ENCODE results near the gene MRPL14. TPM values are rescaled to one million over a fixed set of nuclear protein-coding genes. Genes with fewer than 3 reads are reported as not detected.

The MRPL14 gene
- total RNA-seq, 1 donor from 2014 or later, result 36.1 TPM

DNA sequence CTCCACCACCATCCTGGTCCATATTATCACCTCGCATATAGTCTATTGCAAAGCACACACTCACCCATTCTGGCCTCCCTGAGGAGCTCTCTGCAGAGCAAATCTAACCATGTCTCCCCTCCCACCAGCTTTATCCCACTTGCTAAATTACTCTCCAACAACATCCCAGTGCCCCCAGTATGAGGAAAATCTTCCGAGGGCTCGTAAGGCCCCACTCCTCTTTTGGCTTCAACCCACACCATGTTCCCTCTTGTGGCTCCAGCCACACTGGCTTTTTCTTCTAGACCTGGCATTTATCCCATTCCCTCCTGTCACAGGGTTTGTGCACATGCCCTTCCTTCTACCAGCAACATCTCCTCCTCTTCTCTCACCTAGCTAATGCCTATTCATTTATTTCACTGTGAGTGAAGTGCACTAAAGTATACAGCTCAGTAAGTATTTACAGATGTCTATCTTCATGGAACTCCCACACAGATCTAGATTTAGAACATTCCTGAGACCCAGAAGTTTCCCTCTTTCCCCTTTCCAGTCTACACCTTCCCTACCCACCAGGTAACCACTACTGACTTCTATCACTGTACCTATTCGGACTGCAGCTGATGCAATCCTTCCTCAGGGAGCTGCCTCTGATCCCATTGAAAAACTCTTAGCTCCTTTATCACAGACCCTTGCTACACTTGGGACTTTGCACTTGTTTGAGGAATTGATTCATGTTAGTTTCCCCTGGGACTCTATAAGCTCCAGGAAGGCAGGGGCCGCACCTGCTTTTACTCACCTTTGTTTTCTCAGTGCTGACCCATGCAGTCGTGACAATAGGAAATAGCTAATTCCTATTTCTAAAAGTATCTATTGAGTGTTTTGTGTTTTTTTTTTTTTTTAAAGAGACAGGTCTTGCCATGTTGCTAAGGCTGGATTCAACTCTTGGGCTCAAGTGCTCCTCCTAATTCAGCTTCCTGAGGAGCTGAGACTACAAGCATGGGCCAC lies 15.5 kb downstream of the MRPL14 start:
- H3K4me3 ChIP-seq, result no peak overlapping the region
- H3K27ac ChIP-seq, result no peak overlapping the region
- H3K9me3 ChIP-seq, result no peaks in the 10 kb centered on the region
- H3K4me1 ChIP-seq, result peaks cover 33% of the 10 kb centered on the region
- peaks cover 0 to 39% of the 10 kb centered on the region in 2 donors for H3K36me3 ChIP-seq
- no peaks in the 10 kb centered on the region for H3K27me3 ChIP-seq
- intact Hi-C loops (cut with DNase I), result no loop called here
- no peak for DNase-seq (ENCODE audit: extremely low spot score in 2 of 2)
- TF ChIP-seq POLR2A (IDR thresholded peaks at IDR 0.05) (no peak), CTCF (IDR thresholded peaks at IDR 0.05) (no peak), POLR2AphosphoS5 (IDR thresholded peaks at IDR 0.05; ENCODE audit: insufficient read depth in 1 of 2, low read depth in 1 of 2) (no peak)

DNA sequence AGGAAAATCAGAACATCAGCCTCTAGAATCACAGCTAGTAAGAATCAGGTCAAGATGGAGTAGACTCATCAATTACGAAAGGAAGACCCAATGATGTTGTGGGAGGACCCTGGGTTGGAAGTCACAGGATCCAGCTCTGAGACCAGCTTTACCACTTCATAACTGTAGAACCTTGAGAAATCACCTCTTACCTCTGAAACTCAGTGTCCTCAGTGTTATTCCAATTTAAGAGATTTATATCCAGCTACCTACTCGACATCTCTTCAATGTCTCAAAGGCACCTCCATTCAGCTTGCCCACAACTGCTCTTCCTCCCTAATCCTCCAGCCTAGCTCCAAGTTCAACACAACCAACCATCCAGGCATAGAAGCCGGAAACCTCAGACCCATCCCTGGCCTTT lies 16.3 kb downstream of the MRPL14 start:
- Histone ChIP-seq H3K27ac (peak overlapping the region; percentile 75), H3K27me3 (no peaks in the 10 kb centered on the region)
- intact Hi-C loops (cut with DNase I), result no loop called here

DNA sequence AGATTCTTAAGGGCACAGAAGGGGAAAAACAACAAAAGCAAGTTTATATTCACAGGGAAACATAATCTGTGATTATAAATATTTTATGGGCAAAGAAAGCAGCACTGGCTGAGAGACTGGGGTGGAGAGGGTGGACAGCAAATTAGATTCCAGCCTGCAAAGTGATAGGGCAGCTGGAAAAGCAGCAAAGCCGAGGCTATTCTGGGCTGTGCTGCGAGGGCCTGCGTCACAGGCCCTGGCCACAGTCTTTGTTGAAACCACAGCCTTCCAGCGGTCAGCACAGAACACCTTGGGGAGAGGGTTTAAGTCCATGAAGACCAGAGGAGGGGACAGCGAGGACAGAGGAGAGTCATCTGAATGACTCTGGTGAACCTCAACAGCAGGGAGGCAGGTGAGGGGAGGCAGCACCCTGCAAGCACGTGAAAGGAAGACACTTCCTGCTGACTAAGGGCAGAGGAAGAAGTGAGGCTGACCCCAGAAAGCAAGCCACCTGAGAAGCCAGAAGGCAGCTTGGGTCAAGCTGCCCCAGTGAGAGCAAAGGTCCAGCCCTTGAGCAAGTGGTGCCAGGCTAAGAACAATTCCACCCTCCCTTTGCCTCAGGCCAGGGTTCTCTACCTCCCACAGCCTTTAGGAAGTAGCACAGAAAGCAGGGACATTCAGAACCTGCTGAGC lies 17.1 kb downstream of the MRPL14 start:
- Histone ChIP-seq H3K9me3 (no peaks in the 10 kb centered on the region), H3K27ac (peak overlapping the region; percentile 75), H3K36me3 (peaks cover 0 to 39% of the 10 kb centered on the region in 2 donors), H3K4me1 (peaks cover 36% of the 10 kb centered on the region), H3K27me3 (no peaks in the 10 kb centered on the region), H3K4me3 (no peak overlapping the region)
- no peak for DNase-seq (ENCODE audit: extremely low spot score in 2 of 2)
- intact Hi-C loops (cut with DNase I), result no loop called here
- TF ChIP-seq POLR2AphosphoS5 (IDR thresholded peaks at IDR 0.05; ENCODE audit: insufficient read depth in 1 of 2, low read depth in 1 of 2), result no peak
- TF ChIP-seq CTCF (IDR thresholded peaks at IDR 0.05), result no peak
- no peak for TF ChIP-seq POLR2A (IDR thresholded peaks at IDR 0.05)

More for the DNA sequence above, 16.3 kb downstream of the MRPL14 start:
- Histone ChIP-seq H3K9me3 (no peaks in the 10 kb centered on the region), H3K4me3 (no peak overlapping the region), H3K36me3 (peaks cover 0 to 39% of the 10 kb centered on the region in 2 donors), H3K4me1 (peaks cover 33% of the 10 kb centered on the region)
- TF ChIP-seq CTCF (IDR thresholded peaks at IDR 0.05), result no peak
- no peak for TF ChIP-seq POLR2A (IDR thresholded peaks at IDR 0.05)
- no peak for TF ChIP-seq POLR2AphosphoS5 (IDR thresholded peaks at IDR 0.05; ENCODE audit: insufficient read depth in 1 of 2, low read depth in 1 of 2)
- DNase-seq (ENCODE audit: extremely low spot score in 2 of 2), result no peak

DNA sequence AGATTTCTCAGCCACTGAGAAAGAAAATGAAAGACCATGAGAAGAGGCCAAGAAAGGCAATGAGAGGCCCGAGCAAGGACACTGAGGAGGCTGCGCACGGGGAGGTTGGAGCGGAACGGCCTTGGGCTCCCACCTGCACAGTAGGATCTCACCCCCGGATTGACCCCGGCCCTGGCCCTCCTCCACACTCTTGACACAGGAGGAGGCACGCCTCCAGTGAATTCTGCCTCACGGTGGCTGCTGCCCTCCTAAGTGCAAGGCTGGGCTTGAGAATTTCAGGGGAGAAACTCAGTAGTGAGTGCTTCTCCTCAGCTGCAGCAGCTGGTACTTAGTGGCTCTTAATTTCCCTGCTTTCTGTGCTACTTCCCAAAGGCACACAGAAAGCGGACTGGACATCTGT lies 18.0 kb downstream of the MRPL14 start:
- intact Hi-C loops (cut with DNase I), result loop anchor here (5.0 kb wide), 1 partner anchor 1773 kb away; no protein-coding TSS in a partner anchor
- TF ChIP-seq POLR2AphosphoS5 (IDR thresholded peaks at IDR 0.05; ENCODE audit: insufficient read depth in 1 of 2, low read depth in 1 of 2) (no peak), CTCF (IDR thresholded peaks at IDR 0.05) (no peak), POLR2A (IDR thresholded peaks at IDR 0.05) (no peak)
- Histone ChIP-seq H3K27me3 (no peaks in the 10 kb centered on the region), H3K36me3 (peaks cover 0 to 34% of the 10 kb centered on the region in 2 donors), H3K27ac (peak overlapping the region; percentile 75), H3K4me1 (peaks cover 42% of the 10 kb centered on the region), H3K4me3 (no peak overlapping the region), H3K9me3 (no peaks in the 10 kb centered on the region)
- DNase-seq (ENCODE audit: extremely low spot score in 2 of 2), result no peak
